Stimulated activated CD4-positive, alpha-beta T cell treated with anti-CD3 and anti-CD28 coated beads, Interleukin-15, amount 100 ng/mL, for 1 hour (primary cell): ENCODE measurements around the gene SVEP1.
"Not testable (repeated sequence)": the region's sequence is repeated elsewhere in the genome, so short reads cannot be mapped to it uniquely, and the experiment has no call there.

Experiments
- DNase-seq, 2 donors: peaks; one replicate each; pipeline ENCODE4 v3.0.0-alpha.2; 2020; ENCODE audit warnings: low read depth in 1 of 2, low spot score in 1 of 2

SVEP1 gene

GRCh38 chr9:110371411-110372007, 208.0 kb downstream of the SVEP1 start:
- DNase-seq, result no peak

GRCh38 chr9:110370315-110370714, 209.2 kb downstream of the SVEP1 start:
- DNase-seq, result no peak

GRCh38 chr9:110364451-110364850, 215.1 kb downstream of the SVEP1 start:
- no peak for DNase-seq

- DNase-seq, result not testable (repeated sequence)
Measured at GRCh38 chr9:110358992-110359391, 220.5 kb downstream of the SVEP1 start.

DNA sequence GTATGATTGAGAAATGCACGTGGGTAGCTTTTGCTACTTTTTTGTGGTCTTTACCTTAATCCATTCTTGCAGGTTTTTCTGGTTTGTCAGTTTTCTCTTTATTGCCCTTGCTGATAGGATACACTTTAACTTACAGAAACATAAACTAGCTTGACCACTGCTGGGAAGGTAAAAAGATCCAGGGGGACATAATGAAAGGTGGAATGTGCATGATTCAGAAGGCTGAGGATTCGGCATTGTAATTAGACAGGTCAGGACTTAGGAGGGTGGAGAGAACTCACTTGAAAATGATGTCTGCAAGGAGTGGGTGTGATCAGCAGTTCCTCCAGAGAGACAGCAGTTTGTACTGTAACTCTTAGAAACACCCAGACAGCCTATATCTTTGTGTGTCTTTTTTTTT, 222.0 kb downstream of the SVEP1 start:
- no peak for DNase-seq

- DNase-seq, result no peak
Measured at GRCh38 chr9:110356639-110357395, 222.7 kb downstream of the SVEP1 start.

DNA sequence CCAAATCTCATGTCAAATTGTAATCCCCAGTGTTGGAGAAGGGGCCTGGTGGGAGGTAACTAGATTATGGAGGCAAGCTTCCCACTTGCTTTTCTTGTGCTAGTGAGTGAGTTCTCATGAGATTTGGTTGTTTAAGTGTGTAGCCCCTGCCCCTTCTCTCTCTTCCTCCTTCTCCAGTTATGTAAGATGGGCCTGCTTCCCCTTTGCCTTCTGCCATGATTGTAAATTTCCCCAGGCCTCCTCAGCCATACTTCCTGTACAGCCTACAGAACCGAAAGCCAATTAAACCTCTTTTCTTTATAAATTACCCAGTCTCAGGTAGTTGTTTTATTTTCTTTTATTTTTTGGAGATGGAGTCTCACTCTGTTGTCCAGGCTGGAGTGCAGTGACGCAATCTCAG, 223.6 kb downstream of the SVEP1 start:
- DNase-seq, result no peak

- DNase-seq, result no peak
Measured at GRCh38 chr9:110351009-110351467, 228.5 kb downstream of the SVEP1 start.

GRCh38 chr9:110346325-110346724, 233.2 kb downstream of the SVEP1 start:
- no peak for DNase-seq

DNA sequence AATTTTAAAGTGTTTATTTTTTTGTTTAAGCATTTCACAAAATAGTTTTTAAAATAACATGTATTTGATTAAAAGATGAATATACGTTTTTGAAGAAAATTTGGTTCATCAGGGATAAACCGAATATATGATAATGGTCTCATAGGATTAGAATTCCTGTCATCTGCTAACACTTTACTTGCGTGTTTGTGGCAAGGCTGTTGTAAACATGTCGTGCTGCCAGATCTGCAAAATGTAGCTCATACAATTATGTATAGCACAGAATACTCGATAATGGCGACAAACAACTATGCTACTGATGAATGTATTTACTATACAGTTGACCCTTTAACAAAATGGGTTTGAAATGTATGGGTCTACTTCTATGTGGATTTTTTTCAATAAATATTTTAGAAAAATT, 234.7 kb downstream of the SVEP1 start:
- no peak for DNase-seq

GRCh38 chr9:110343551-110343950, 236.0 kb downstream of the SVEP1 start:
- no peak for DNase-seq

- no peak for DNase-seq
Measured at GRCh38 chr9:110340306-110340705, 239.2 kb downstream of the SVEP1 start.

GRCh38 chr9:110338143-110338542, 241.4 kb downstream of the SVEP1 start:
- DNase-seq, result no peak

DNA sequence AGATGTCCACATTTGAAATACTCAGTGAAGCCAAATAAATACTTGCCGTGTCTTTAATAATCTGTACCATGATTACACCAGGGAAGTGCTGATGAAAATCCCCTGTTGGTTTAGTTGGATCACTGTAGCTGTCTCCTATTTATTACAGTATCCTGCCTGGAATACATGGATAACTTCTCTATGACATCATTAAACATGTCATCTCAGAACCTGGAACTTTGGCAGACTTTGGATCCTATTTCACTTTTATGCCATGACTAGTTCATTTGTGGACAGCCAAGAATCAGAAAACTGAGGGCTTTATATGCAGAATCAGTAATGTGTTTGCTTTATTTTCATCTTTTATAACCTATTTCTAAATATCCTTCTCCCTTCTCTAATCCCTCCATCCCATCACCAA, 241.8 kb downstream of the SVEP1 start, which contains the start of gene TXNDC8:
TXNDC8 (minus strand) TSS at position 137 of the 400 bp plus-strand sequence.
- DNase-seq, result no peak

GRCh38 chr9:110336363-110336762, 243.2 kb downstream of the SVEP1 start:
- no peak for DNase-seq

DNA sequence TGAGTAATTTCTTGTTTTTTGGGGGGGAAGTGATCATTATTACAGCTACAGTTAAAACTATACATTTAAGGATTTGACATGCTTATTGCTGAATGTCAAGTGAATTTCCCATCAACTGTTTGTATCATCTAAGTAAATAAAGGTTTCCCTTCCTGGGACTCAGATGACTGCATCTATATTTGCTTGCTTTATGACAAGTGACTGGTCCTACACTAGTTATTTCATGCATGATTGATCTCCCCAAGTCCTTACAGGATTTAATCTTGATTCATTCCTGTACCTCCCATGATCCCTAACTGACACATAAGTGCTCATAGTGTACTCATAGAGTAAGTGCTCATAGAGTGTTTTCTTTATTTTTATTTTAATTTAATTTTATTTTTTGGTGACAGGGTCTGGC, 244.7 kb downstream of the SVEP1 start:
- no peak for DNase-seq

DNA sequence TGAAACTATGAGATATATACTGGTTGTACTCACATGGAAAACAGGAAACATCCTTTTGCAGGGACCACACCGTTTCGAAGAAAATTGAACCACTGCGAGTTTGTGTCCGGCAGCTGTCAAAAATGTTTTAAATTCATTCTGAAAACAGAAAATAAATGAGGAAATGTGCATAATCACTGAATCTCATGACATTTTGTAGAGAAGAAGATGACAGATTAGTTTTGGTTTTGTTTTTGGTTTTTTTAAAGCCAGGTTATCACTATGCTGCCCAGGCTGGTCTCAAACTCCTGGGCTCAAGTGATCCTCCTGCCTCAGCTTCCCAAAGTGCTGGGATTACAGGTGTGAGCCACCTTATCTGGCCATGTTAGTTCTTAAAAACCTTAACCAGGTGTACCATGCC, 245.4 kb downstream of the SVEP1 start:
- DNase-seq, result no peak

DNA sequence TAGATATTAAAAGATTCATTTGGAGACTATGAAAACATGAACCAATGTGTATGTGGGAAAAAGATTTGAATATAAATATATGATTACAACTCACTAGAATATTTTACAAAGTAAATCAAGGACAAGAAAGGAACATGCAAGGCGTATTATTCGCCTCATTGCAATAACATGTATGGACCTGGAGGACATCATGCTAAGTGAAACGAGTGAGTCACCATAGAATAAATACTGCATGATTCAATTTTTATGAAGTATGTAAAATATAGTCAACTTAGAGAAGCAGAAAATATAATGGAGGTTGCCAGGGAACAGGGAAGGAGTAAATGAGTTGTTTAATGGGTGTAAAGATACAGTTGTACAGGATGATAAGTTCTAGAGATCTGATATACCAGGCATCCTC, 246.8 kb downstream of the SVEP1 start:
- DNase-seq, result no peak

- no peak for DNase-seq
Measured at GRCh38 chr9:110330484-110331105, 248.9 kb downstream of the SVEP1 start.

DNA sequence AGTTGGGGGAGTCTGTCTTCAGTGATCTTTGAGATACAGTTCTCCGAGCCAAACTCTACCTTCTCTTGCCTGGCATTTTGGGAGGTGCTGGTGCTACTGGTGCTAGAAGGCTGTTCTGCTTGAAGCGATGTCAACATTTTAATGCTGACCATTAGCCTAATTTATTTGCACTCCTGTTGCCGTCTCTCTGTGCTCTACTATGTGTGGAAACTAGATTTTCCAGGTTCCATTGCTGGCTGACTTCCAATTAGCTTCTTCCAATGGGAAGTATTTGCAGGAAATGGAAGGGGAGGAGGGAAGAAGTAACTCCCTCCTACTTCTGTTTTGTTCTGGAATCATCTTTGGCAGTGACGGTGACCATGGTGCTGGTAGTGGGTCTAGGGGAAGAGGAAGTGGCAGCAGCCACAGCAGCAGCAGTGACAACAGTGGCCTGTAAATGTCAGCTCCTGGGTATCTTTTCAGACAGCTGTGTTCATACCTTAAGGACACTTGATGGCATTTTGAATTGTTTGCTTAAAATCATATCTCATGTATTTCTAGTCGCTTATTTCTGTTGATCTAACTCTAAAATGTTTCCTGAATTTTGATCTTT, 249.8 kb downstream of the SVEP1 start:
- no peak for DNase-seq

DNA sequence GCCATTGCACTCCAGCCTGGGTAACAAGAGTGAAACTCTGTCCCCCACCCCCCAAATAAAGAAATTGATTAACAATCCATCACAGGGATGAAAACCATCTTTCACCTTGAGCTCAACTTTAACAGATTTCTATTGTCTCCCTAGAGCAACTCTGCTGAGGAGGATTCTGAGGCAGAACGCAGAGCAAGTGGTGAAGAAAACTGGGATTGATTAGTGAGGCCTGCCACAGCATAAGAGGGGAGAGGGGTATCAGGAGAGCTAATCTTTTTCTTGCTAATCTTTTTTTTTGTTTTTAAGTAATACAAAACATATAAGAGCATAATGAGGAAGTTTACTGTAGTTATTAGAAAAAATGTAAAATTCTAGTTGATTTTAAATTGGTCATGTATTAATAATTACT, 250.8 kb downstream of the SVEP1 start:
- DNase-seq, result no peak

GRCh38 chr9:110327716-110328115, 251.8 kb downstream of the SVEP1 start:
- no peak for DNase-seq
